Frontal cortex (tissue), 4 donors: Measurements from ENCODE around the gene SEC14L3. TPM values are rescaled to one million over a fixed set of nuclear protein-coding genes. Genes with fewer than 3 reads are reported as not detected.
"Not testable (repeated sequence)": the region's sequence is repeated elsewhere in the genome, so short reads cannot be mapped to it uniquely, and the experiment has no call there.

Experiments
- DNase-seq, 2 donors: peaks; one replicate each; pipeline ENCODE4 v3.0.0; 2012; ENCODE audit warnings: low spot score in 2 of 2
- FAIRE-seq: peaks from 2 replicates; lab custom pipeline; 2012; peaks lifted over from hg19 to GRCh38; lab: Jason Lieb, UNC
- total RNA-seq: library from RNA; depleted of rRNA; stranded (reverse); fragments of >200 nt; gene quantifications from one replicate; pipeline ENCODE4 v1.2.3, GENCODE V29; 2014
- donor health status: control.
- donor health status: control.
- donor health status: control.

SEC14L3 gene
- total RNA-seq, 1 donor from 2014 or later = not detected

- FAIRE-seq (no peak), DNase-seq (no peak)
Observed at GRCh38 chr22:30488121-30488520, 16.3 kb upstream of the SEC14L3 start.

DNA sequence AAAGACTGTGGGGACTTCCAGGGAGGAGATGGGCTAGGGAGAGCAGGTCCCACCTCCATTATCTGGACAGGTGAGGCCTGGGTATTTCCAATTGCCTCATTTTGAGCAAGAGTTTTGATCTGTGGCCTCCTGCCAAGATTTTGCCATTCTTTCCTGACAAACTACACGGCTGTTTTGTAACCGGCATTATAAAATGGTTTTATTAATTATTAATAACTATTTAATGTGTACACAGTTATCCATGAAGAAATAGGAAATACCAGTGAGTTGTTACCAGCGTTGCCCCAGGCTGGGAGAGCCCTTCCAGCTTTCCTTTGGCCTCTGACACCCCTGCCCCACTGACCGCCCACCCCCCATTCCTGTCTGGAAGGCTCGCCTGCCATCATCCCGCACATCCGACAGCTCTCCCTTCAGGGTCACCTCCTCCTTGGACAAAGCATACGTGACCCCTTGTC is 14.9 kb upstream of the SEC14L3 start:
- no peak for FAIRE-seq
- DNase-seq = no peak

DNA sequence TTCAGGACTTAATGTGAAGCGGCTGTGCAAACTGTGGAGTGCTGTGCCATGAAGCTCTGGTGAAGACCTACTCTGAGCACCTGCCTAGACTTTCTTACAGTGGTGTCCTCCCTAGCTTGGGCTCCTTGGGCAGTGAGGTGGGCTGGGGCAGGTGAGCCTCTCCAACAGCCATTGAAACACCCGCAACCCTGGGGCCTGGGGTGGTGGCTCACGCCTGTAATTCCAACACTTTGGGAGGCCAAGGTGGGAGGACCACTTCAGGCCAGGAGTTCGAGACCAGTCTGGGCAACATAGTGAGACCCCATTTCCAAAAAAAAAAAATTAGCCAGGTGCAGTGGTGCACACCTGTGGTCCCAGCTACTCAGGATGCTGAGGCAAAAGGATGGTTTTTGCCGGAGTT is 14.3 kb upstream of the SEC14L3 start:
- DNase-seq = no peak
- no peak for FAIRE-seq

GRCh38 chr22:30485362-30485988 is 13.7 kb upstream of the SEC14L3 start:
- FAIRE-seq (no peak), DNase-seq (peak; percentile 68 to 90)

GRCh38 chr22:30483169-30483568 is 11.4 kb upstream of the SEC14L3 start:
- no peak for FAIRE-seq
- no peak for DNase-seq

- FAIRE-seq = no peak
Observed at GRCh38 chr22:30481711-30482110, 9.9 kb upstream of the SEC14L3 start.

DNA sequence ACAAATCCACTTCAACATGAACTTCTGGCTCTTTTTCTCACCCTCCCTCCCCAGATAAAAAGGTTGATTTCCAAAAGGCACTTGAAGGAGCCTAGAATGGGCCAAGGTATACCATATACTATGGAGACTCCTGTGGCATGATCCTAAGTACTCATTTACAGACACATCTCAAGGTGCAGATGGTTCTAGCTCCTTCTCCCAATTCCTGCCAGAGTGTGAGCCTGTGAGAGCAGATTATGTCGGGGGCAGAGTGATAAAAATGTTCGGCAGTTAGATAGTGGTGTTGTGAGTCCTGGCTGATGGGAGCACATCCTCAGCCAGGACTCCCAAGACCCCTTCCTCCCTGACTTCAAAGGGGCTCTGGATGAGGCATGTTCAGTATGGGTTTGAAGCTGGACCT is 8.2 kb upstream of the SEC14L3 start:
- no peak for DNase-seq
- FAIRE-seq = no peak

More at GRCh38 chr22:30481711-30482110, 9.9 kb upstream of the SEC14L3 start:
- no peak for DNase-seq

- FAIRE-seq (no peak), DNase-seq (no peak)
Observed at GRCh38 chr22:30474683-30475424, 3.0 kb upstream of the SEC14L3 start.

DNA sequence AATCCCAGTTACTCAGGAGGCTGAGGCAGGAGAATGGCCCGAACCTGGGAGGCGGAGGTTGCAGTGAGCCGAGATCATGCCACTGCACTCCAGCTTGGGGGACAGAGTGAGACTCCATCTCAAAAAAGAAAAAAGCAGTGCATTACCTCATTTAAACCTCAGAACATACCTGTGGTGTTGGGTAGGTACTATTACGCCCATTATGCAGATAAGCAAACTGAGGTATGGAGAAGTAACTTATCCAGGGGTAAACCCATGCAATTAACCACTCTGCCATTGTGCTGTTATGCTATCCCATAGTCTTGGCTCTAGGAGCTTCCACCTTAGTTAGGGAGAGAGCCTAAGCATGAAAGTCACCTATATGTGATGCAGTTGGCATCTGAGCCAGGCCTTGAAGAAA is 2.3 kb upstream of the SEC14L3 start:
- FAIRE-seq (no peak), DNase-seq (no peak)

- DNase-seq (no peak), FAIRE-seq (no peak)
Observed at GRCh38 chr22:30472994-30473720, 1.3 kb upstream of the SEC14L3 start.

DNA sequence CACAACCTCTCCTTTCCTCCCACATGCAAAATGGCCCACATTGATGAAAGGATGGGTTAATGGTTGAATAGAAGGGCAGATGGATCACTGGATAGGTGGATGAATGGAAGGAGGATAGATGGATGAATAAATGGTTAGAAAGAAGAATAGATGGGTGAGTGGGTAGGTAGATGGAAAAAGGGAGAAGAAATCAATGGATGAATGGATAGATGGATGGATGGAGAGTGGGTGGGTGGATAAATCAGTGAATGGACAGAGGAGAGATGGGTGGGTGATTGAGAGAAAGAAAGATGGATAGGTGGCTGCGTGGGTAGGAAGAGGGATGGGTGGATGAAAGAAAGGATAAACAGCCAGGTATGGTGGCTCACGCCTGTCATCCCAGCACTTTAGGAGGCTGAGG is 1.2 kb downstream of the SEC14L3 start:
- no peak for FAIRE-seq
- DNase-seq = no peak

- FAIRE-seq = no peak
- DNase-seq = no peak
Observed at GRCh38 chr22:30469165-30469564, 2.7 kb downstream of the SEC14L3 start.

GRCh38 chr22:30460555-30460954 is 11.3 kb downstream of the SEC14L3 start:
- FAIRE-seq, DNase-seq: not testable (repeated sequence)

GRCh38 chr22:30460147-30460546 is 11.7 kb downstream of the SEC14L3 start:
- DNase-seq (no peak), FAIRE-seq (no peak)

DNA sequence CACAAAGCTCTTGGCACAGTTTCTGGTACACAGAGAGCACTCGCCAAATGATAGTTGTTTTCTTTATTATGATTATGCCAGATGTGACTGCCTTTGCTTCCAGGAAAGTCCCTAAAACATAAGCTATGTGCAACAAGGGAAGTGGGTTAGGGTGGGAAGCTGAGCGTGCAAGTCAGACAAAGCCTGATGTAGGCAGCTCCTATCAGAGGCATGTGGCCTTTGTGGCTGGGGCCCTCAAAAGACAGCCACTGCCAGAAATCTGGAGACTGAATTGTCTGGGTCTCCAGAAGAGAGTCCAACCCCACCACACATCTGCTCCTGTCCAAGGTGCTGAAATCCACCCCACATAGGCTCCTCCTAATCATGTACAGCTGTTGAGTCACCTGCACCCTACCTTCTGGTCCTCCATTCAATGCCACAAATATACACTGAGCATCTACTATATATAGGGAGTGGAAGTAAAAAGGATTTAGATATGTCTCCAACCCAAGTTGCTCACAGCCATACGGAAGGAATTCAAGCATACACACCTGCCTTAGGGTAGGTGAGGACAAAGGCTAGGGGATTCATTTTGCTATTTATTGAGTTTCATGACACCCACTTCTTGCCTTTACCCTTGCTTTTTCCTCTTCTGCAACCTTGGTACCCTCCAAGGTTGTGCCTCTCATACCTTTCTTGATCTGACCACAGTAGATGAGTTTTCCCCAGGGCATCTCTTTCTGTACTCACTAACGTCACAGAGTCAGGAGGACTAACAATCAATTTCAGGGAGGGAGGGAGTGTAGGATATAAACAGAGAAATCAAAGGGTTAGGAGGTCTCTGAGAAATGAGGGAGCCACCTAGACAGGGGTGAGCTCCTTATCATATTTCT is 12.4 kb downstream of the SEC14L3 start:
- DNase-seq (no peak), FAIRE-seq (no peak)

GRCh38 chr22:30457981-30458380 is 13.8 kb downstream of the SEC14L3 start:
- no peak for DNase-seq
- FAIRE-seq = no peak

DNA sequence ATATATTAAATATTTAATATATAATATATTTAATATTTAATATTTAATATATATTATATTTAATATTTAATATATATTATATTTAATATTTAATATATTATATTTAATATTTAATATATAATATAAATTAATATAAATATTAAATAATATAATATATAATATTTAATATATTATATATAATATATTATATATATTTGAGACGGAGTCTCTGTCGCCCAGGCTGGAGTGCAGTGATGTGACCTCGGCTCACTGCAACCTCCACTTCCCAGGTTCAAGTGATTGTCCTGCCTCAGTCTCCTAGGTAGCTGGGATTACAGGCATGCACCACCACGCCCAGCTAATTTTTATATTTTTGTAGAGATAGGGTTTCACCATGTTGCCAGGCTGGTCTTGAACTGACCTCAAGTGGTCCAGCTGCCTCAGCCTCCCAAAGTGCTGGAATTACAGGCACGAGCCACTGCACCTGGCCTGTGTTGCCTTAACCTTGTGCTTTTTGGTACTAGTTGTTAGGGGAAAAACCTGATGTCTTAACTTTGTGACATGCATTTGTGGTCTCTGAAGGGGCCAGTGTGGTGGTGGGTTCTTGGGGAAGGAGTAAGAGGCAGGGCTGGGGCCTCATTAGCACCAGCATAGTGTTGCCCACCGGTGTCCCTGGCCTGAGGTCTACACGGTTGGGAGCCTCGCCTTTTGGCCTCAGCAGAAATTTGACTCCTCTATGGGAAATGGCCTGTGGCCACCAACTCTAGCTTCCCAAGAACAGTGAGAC is 16.6 kb downstream of the SEC14L3 start:
- DNase-seq = no peak
- FAIRE-seq = no peak

- no peak for DNase-seq
- FAIRE-seq = no peak
Observed at GRCh38 chr22:30453731-30454510, 17.9 kb downstream of the SEC14L3 start.
